DND-41 (cell line): Measurements from ENCODE around the gene ERAP2.

Source experiments
- ATAC-seq: fragments of 200-7000 bp; cut with Tn5 transposase; 3 replicates; pipeline ENCODE4 v1.9.1; 2021; ENCODE audit warnings: low read depth; ENCODE audit not compliant: insufficient read depth
- DNase-seq: peaks from one replicate; pipeline ENCODE4 v3.0.0-alpha.2; 2020
- H2AFZ ChIP-seq: 2 replicates; pipeline ENCODE4 v1.6.0; 2012; ENCODE audit warnings: low read depth, low read length
- H3K27ac ChIP-seq: 2 replicates; pipeline ENCODE4 v1.5.1; 2012; ENCODE audit warnings: low read length, inconsistent platforms
- H3K27me3 ChIP-seq: fragments of 200-600 bp; sonication (generic); 2 replicates; pipeline ENCODE4 v1.6.0; 2012; ENCODE audit warnings: low read length, mild to moderate bottlenecking, inconsistent platforms; ENCODE audit not compliant: insufficient read depth, poor library complexity
- H3K36me3 ChIP-seq: 2 replicates; pipeline ENCODE4 v1.5.1; 2012; ENCODE audit warnings: low read length, inconsistent platforms; ENCODE audit not compliant: insufficient read depth
- H3K4me1 ChIP-seq: 2 replicates; pipeline ENCODE4 v1.5.1; 2012; ENCODE audit warnings: mild to moderate bottlenecking, low read length; ENCODE audit not compliant: insufficient read depth
- H3K4me2 ChIP-seq: 2 replicates; pipeline ENCODE4 v1.6.0; 2012; ENCODE audit warnings: mild to moderate bottlenecking, moderate library complexity, low read length, inconsistent platforms; ENCODE audit not compliant: insufficient read depth
- H3K4me3 ChIP-seq, 2 experiments: fragments of 200-600 bp in 1 of 2; shearing (Covaris generic) in 1 of 2; 2 replicates each; pipeline ENCODE4 v1.5.1; 2012 to 2016; ENCODE audit warnings: inconsistent platforms in 2 of 2, low read length in 2 of 2, mild to moderate bottlenecking in 2 of 2, low read depth in 1 of 2, moderate library complexity in 1 of 2
- H3K79me2 ChIP-seq: 2 replicates; pipeline ENCODE4 v1.6.0; 2012; ENCODE audit warnings: low read length, inconsistent platforms; ENCODE audit not compliant: insufficient read depth
- H3K9ac ChIP-seq: 2 replicates; pipeline ENCODE4 v1.6.0; 2012; ENCODE audit warnings: low read depth, mild to moderate bottlenecking, inconsistent platforms, low read length, moderate library complexity
- H3K9me3 ChIP-seq: 2 replicates; pipeline ENCODE4 v1.5.1; 2012; ENCODE audit warnings: low read length, moderate library complexity, mild to moderate bottlenecking, inconsistent platforms; ENCODE audit not compliant: insufficient read depth, severe bottlenecking
- H4K20me1 ChIP-seq: 2 replicates; pipeline ENCODE4 v1.6.0; 2012; ENCODE audit warnings: low read length; ENCODE audit not compliant: insufficient read depth
- EZH2 ChIP-seq: IDR thresholded peaks from 3 replicates; pipeline ENCODE4 v1.6.1; 2012; ENCODE audit warnings: borderline replicate concordance, low read depth, mild to moderate bottlenecking, moderate library complexity, low read length, inconsistent platforms; ENCODE audit not compliant: severe bottlenecking
- TF ChIP-seq, protein P1 (sequence below): IDR thresholded peaks from 2 replicates; pipeline ENCODE4 v1.5.1; 2012; ENCODE audit warnings: borderline replicate concordance, low read length, moderate library complexity, mild to moderate bottlenecking; ENCODE audit not compliant: poor library complexity, severe bottlenecking; ENCODE audit errors: extremely low read depth

Gene ERAP2

GRCh38 chr5:96885518-96886338 is 9.4 kb downstream of the ERAP2 start:
- Histone ChIP-seq H3K9ac (no peak overlapping the region), H3K9me3 (no peaks in the 10 kb centered on the region), H3K79me2 (peaks cover 38% of the 10 kb centered on the region), H3K4me1 (peaks cover 43% of the 10 kb centered on the region), H3K27ac (peak overlapping the region; percentile 3; the same call in 1 of the 2 replicates), H3K4me3 (no peak overlapping the region), H2AFZ (no peak overlapping the region), H3K27me3 (no peaks in the 10 kb centered on the region), H3K36me3 (peaks cover 93% of the 10 kb centered on the region), H3K4me2 (no peak overlapping the region), H4K20me1 (peaks cover 4% of the 10 kb centered on the region; the same call in 1 of the 2 replicates)
- no peak for TF ChIP-seq EZH2
- TF ChIP-seq, protein P1, sequence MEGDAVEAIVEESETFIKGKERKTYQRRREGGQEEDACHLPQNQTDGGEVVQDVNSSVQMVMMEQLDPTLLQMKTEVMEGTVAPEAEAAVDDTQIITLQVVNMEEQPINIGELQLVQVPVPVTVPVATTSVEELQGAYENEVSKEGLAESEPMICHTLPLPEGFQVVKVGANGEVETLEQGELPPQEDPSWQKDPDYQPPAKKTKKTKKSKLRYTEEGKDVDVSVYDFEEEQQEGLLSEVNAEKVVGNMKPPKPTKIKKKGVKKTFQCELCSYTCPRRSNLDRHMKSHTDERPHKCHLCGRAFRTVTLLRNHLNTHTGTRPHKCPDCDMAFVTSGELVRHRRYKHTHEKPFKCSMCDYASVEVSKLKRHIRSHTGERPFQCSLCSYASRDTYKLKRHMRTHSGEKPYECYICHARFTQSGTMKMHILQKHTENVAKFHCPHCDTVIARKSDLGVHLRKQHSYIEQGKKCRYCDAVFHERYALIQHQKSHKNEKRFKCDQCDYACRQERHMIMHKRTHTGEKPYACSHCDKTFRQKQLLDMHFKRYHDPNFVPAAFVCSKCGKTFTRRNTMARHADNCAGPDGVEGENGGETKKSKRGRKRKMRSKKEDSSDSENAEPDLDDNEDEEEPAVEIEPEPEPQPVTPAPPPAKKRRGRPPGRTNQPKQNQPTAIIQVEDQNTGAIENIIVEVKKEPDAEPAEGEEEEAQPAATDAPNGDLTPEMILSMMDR = no peak
- DNase-seq (no peak), ATAC-seq (peak; percentile 53; the same call in 2 of the 3 replicates)

- Histone ChIP-seq H3K27ac (no peak overlapping the region), H4K20me1 (no peaks in the 10 kb centered on the region), H2AFZ (no peak overlapping the region), H3K9ac (no peak overlapping the region), H3K79me2 (no peaks in the 10 kb centered on the region), H3K4me3 (no peak overlapping the region), H3K9me3 (no peaks in the 10 kb centered on the region), H3K27me3 (no peaks in the 10 kb centered on the region), H3K36me3 (peaks cover 91% of the 10 kb centered on the region), H3K4me2 (no peak overlapping the region), H3K4me1 (no peaks in the 10 kb centered on the region)
- ATAC-seq = no peak
- DNase-seq = no peak
- TF ChIP-seq, protein P1 = no peak
- no peak for TF ChIP-seq EZH2
Observed at GRCh38 chr5:96893342-96893741, 17.0 kb downstream of the ERAP2 start.

DNA sequence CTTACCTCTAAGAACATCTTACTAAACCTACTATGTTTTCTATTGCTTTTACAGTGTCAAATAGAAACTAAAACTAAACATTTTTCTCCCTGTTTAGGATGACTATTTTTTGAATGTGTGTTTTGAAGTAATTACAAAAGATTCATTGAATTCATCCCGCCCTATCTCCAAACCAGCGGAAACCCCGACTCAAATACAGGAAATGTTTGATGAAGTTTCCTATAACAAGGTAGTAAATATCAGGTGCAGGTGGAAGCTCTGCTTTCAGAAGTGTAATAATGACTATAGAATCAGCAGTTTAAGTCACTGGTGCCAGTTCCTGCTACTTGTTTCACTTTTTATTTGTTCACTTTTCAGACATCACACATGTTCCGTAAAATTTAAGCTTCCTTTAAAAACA is 20.0 kb downstream of the ERAP2 start:
- no peaks in the 10 kb centered on the region for H3K4me1 ChIP-seq
- TF ChIP-seq EZH2 = no peak
- TF ChIP-seq, protein P1 = no peak
- no peak overlapping the region for H3K4me3 ChIP-seq
- no peak overlapping the region for H3K27ac ChIP-seq
- H3K9me3 ChIP-seq = no peaks in the 10 kb centered on the region
- DNase-seq (no peak), ATAC-seq (no peak)
- no peak overlapping the region for H3K9ac ChIP-seq
- H4K20me1 ChIP-seq = no peaks in the 10 kb centered on the region
- H2AFZ ChIP-seq = no peak overlapping the region
- H3K4me2 ChIP-seq = no peak overlapping the region
- no peaks in the 10 kb centered on the region for H3K79me2 ChIP-seq
- H3K27me3 ChIP-seq = no peaks in the 10 kb centered on the region
- peaks cover 90% of the 10 kb centered on the region for H3K36me3 ChIP-seq
